Karpas-422 (cell line): ENCODE data around the gene LEFTY2. TPM values are rescaled to one million over a fixed set of nuclear protein-coding genes. Genes with fewer than 3 reads are reported as not detected.

Source experiments
- DNase-seq: peaks from one replicate; pipeline ENCODE4 v3.0.0-alpha.2; 2015
- H2AFZ ChIP-seq: fragments of 200-600 bp; sonication (generic); 2 replicates; pipeline ENCODE4 v1.6.1; 2014; ENCODE audit warnings: antibody characterized with exemption, low read length, mixed read lengths
- H3K27ac ChIP-seq: fragments of 200-600 bp; sonication (generic); 2 replicates; pipeline ENCODE4 v1.5.1; 2014; ENCODE audit warnings: mild to moderate bottlenecking, low read length, moderate library complexity
- H3K27me3 ChIP-seq: fragments of 200-600 bp; sonication (generic); 2 replicates; pipeline ENCODE4 v1.6.1; 2014; ENCODE audit warnings: low read length, mixed read lengths
- H3K36me3 ChIP-seq: fragments of 200-600 bp; sonication (generic); 2 replicates; pipeline ENCODE4 v1.6.1; 2014; ENCODE audit warnings: low read length, mixed read lengths; ENCODE audit not compliant: insufficient read depth
- H3K4me1 ChIP-seq: fragments of 200-600 bp; sonication (generic); 2 replicates; pipeline ENCODE4 v1.6.1; 2014; ENCODE audit warnings: mild to moderate bottlenecking, low read length, mixed read lengths
- H3K4me2 ChIP-seq: fragments of 200-600 bp; sonication (generic); 2 replicates; pipeline ENCODE4 v1.6.1; 2014; ENCODE audit warnings: low read length, low read depth, mild to moderate bottlenecking; ENCODE audit not compliant: poor library complexity, severe bottlenecking
- H3K4me3 ChIP-seq: fragments of 200-600 bp; sonication (generic); 2 replicates; pipeline ENCODE4 v1.5.1; 2014; ENCODE audit warnings: mild to moderate bottlenecking, antibody characterized with exemption, low read length, mixed read lengths
- H3K79me2 ChIP-seq: fragments of 200-600 bp; sonication (generic); 2 replicates; pipeline ENCODE4 v1.6.1; 2014; ENCODE audit warnings: mild to moderate bottlenecking, low read length, mixed read lengths
- H3K9ac ChIP-seq: fragments of 200-600 bp; sonication (generic); 2 replicates; pipeline ENCODE4 v1.6.0; 2014; ENCODE audit warnings: low read length
- H3K9me2 ChIP-seq: fragments of 200-600 bp; sonication (generic), shearing (Covaris generic); replicated peaks from 2 replicates; pipeline ENCODE4 v1.6.0; 2014; ENCODE audit warnings: mild to moderate bottlenecking, low read length, moderate library complexity; ENCODE audit not compliant: insufficient read depth
- H3K9me3 ChIP-seq: fragments of 300-700, 200-600 bp; sonication (generic); 2 replicates; pipeline ENCODE4 v1.6.1; 2014; ENCODE audit warnings: low read length, mixed read lengths
- H4K20me1 ChIP-seq: fragments of 200-600 bp; sonication (generic); 2 replicates; pipeline ENCODE4 v1.6.1; 2014; ENCODE audit warnings: mild to moderate bottlenecking, antibody characterized with exemption, low read length, low read depth; ENCODE audit not compliant: insufficient read depth
- total RNA-seq: library from RNA; depleted of rRNA; stranded (reverse); fragments of >200 nt; shearing (Covaris generic); gene quantifications from 2 replicates; pipeline ENCODE4 v1.2.3, GENCODE V29; 2014; ENCODE audit warnings: low replicate concordance

The LEFTY2 gene
- total RNA-seq, 1 experiment from 2014 or later: not detected

DNA sequence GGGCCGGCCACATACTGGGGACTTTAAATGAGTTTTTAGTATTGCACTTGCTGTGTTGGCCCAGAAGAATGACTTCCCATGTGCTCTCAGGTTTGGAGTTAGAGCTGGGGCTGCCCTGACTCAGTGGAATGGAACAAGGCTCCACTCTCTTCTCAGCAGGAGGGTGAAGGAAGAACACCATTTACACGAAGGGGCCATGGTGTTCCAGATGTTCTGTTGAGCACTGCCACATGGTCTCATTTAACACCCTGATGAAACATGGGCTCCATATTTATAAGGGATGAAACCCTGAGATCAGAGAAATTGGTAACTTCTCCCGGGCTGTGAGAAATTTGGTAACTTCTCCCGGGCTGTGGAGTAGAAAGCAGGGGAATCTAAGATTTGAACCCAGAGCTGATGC is 22.7 kb downstream of the LEFTY2 start:
- H2AFZ ChIP-seq: no peak overlapping the region
- H3K4me1 ChIP-seq: peaks cover 13% of the 10 kb centered on the region
- H3K27ac ChIP-seq: no peak overlapping the region
- no peaks in the 10 kb centered on the region for H3K9me3 ChIP-seq
- H3K4me3 ChIP-seq: no peak overlapping the region
- peaks cover 13% of the 10 kb centered on the region for H3K79me2 ChIP-seq
- no peak overlapping the region for H3K4me2 ChIP-seq
- no peaks in the 10 kb centered on the region for H3K9me2 ChIP-seq
- H4K20me1 ChIP-seq: no peaks in the 10 kb centered on the region
- H3K27me3 ChIP-seq: no peaks in the 10 kb centered on the region
- 0 out of 2 replicates have a peak, but pooled peaks cover 12% of the 10 kb centered on the region for H3K36me3 ChIP-seq
- H3K9ac ChIP-seq: no peak overlapping the region
- DNase-seq: no peak

DNA sequence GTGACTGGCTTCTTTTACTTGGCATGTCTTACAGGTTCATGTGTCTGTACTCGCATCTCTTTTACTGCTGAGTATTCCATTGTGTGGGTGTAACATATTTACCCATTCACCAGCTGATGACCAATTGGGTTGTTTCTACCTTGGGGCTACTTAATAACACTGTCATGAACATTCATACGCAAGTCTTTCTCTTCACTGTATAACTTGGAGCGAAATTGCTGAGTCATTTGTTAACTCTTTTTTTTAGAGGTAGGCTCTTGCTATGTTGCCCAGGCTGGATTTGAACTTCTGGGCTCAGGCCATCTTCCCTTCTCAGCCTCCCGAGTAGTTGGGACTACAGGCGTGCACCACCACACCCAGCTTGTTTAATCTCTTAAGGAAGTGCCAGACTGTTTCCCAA is 23.5 kb downstream of the LEFTY2 start:
- H3K27ac ChIP-seq: no peak overlapping the region
- 0 out of 2 replicates have a peak, but pooled peaks cover 10% of the 10 kb centered on the region for H3K36me3 ChIP-seq
- H3K4me2 ChIP-seq: no peak overlapping the region
- no peak overlapping the region for H3K9ac ChIP-seq
- H3K79me2 ChIP-seq: peaks cover 6% of the 10 kb centered on the region
- H4K20me1 ChIP-seq: no peaks in the 10 kb centered on the region
- H3K4me1 ChIP-seq: peaks cover 6% of the 10 kb centered on the region
- DNase-seq: no peak
- H3K9me2 ChIP-seq: no peaks in the 10 kb centered on the region
- no peaks in the 10 kb centered on the region for H3K27me3 ChIP-seq
- no peak overlapping the region for H2AFZ ChIP-seq
- no peak overlapping the region for H3K4me3 ChIP-seq
- H3K9me3 ChIP-seq: no peaks in the 10 kb centered on the region

DNA sequence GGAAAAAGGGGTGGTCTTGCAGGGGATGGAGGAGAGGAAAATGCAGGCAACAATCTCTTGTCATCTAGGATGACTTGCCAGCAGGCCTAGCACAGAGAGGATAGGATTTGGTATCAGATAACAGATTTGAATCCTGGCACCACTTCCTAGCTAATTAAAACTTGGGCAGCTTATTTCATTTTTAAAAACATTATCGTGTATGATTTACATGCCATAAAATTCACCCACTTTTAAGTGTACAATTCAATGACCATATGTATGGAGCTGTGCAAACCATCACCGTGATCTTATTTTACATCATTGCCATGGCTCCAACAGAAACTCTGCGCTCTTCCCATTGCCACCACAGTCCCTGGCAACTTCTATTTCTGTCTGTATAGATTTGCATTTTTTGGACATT is 23.9 kb downstream of the LEFTY2 start:
- no peak overlapping the region for H3K4me3 ChIP-seq
- no peak for DNase-seq
- H3K27ac ChIP-seq: no peak overlapping the region
- no peak overlapping the region for H3K9ac ChIP-seq
- peaks cover 3% of the 10 kb centered on the region for H3K4me1 ChIP-seq
- no peaks in the 10 kb centered on the region for H3K27me3 ChIP-seq
- no peaks in the 10 kb centered on the region for H3K9me2 ChIP-seq
- no peak overlapping the region for H2AFZ ChIP-seq
- H3K36me3 ChIP-seq: 0 out of 2 replicates have a peak, but pooled peaks cover 6% of the 10 kb centered on the region
- no peaks in the 10 kb centered on the region for H3K9me3 ChIP-seq
- peaks cover 2% of the 10 kb centered on the region for H3K79me2 ChIP-seq
- H3K4me2 ChIP-seq: no peak overlapping the region
- no peaks in the 10 kb centered on the region for H4K20me1 ChIP-seq

DNA sequence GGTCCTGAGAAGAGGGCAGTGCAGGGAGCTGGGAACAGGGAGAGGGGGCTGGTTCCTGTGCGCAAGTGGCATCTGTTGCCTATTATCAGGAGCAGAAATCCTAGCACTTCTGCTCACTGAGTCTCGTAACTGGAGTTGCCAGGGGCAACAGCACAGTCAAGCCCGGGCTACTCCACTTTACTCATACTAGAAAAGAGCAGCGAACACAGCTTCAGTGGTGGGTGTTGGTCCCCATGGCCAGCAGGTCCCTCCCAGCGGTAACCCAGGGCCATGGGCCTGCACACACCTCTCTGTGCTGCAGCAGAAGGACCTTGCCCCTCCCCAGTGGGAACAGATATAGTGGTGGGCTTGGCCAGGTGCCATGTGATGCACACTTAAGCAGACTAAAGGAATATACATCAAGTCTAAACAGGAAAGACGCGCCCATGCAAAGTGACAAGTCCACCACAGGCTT is 25.5 kb downstream of the LEFTY2 start:
- H3K4me3 ChIP-seq: no peak overlapping the region
- H3K27me3 ChIP-seq: no peaks in the 10 kb centered on the region
- peaks cover 3% of the 10 kb centered on the region for H3K4me1 ChIP-seq
- H2AFZ ChIP-seq: no peak overlapping the region
- H3K9me3 ChIP-seq: no peaks in the 10 kb centered on the region
- H3K4me2 ChIP-seq: no peak overlapping the region
- no peak overlapping the region for H3K9ac ChIP-seq
- 0 out of 2 replicates have a peak, but pooled peaks cover 3% of the 10 kb centered on the region for H3K36me3 ChIP-seq
- DNase-seq: no peak
- H3K27ac ChIP-seq: no peak overlapping the region
- no peaks in the 10 kb centered on the region for H3K79me2 ChIP-seq
- H4K20me1 ChIP-seq: no peaks in the 10 kb centered on the region
- no peaks in the 10 kb centered on the region for H3K9me2 ChIP-seq

DNA sequence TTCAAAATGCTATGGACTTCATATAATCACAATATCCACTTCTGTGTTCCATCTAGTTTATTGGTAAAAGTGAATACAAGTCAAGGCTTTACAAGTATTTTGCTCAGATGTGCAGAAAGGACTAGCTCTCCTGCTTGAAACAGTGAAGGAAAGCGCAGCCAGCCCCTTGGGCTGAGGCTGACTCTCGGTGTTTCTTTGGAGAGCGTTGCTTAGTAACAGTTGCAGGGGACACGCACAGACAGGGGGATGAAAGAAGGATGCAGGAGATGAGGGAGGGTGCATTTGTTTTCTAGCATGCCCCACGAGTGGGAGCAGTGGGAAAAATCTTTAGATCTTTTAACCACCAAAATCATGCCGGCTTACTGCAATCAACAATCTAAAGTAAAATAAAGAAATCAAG is 26.1 kb downstream of the LEFTY2 start:
- H3K79me2 ChIP-seq: no peaks in the 10 kb centered on the region
- DNase-seq: no peak

DNA sequence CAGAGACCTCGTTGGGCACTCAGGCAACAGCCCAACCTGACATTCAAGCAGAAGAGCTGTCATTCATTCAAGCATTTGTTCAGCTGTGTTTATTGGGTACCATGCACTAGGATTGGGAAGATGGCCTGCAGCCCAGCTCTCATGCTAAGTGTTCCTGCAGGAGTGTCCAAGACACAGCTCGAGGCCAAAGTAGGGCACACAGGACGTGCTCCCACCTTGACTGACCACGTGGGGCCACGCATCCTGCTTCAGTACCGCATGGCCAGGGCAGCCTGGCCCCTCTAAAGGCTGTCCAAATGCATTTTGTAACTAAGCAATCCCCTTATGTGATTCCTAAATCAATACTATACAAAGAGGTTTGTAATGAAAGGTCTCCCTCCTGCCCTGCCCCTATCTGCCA is 26.6 kb downstream of the LEFTY2 start:
- no peaks in the 10 kb centered on the region for H3K9me3 ChIP-seq
- H3K4me2 ChIP-seq: no peak overlapping the region
- H3K27me3 ChIP-seq: no peaks in the 10 kb centered on the region
- H3K27ac ChIP-seq: no peak overlapping the region
- no peak overlapping the region for H2AFZ ChIP-seq
- H3K9me2 ChIP-seq: no peaks in the 10 kb centered on the region
- no peaks in the 10 kb centered on the region for H4K20me1 ChIP-seq
- H3K4me3 ChIP-seq: no peak overlapping the region
- H3K4me1 ChIP-seq: no peaks in the 10 kb centered on the region
- no peak overlapping the region for H3K9ac ChIP-seq
- no peak for DNase-seq
- no peaks in the 10 kb centered on the region for H3K79me2 ChIP-seq
- no peaks in the 10 kb centered on the region for H3K36me3 ChIP-seq

More for the DNA sequence above, 26.1 kb downstream of the LEFTY2 start:
- H3K4me3 ChIP-seq: no peak overlapping the region
- H3K4me2 ChIP-seq: no peak overlapping the region
- H3K27ac ChIP-seq: no peak overlapping the region
- no peaks in the 10 kb centered on the region for H3K36me3 ChIP-seq
- H2AFZ ChIP-seq: no peak overlapping the region
- no peak overlapping the region for H3K9ac ChIP-seq
- peaks cover under 1% of the 10 kb centered on the region for H3K4me1 ChIP-seq
- H3K27me3 ChIP-seq: no peaks in the 10 kb centered on the region
- H3K9me2 ChIP-seq: no peaks in the 10 kb centered on the region
- H4K20me1 ChIP-seq: no peaks in the 10 kb centered on the region
- no peaks in the 10 kb centered on the region for H3K9me3 ChIP-seq

DNA sequence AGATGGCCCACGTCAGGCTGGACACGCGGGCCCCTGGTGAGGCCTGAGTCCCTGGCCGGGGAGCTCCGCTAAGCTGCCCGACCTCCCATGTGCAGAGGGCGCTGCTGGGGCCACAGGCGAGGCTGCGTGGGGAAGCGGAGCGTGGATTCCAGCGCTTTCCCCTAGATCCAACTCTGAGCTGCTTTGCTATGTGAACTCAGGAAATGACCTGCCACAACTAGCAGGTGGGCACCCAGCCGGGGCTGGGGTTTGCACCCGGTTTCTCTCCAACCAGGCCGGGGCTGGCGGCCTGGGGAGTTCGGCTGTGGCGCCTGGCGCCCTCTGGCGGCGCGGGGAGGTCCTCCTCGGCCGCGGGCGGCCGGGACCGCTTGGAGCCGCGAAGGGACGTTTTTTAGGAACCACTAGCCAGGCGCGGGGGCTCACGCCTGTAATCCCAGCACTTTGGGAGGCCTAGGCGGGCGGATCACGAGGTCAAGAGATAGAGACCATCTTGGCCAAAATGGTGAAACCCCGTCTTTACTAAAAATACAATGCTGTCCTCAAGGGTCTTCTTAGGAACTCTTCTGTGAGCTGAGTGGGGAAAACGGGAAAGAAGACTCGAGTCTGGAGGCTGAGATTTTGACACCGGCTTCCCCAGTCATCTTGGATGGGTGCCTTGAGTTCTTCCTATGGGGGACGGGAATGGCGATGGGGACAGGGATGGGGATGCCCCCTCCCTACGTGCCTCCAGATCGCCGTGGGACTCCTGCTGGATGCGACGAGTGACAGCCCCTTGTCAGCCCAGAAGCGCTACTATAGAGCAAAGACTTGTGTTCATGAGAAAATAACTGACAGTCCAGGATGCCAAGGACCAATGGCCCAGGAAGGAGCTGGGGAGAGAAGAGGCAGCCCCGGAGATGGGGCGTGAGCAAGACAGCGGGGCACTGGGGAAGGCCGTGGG is 29.6 kb downstream of the LEFTY2 start:
- Histone ChIP-seq H3K27me3 (no peaks in the 10 kb centered on the region), H4K20me1 (no peaks in the 10 kb centered on the region), H3K9ac (no peak overlapping the region), H3K4me2 (no peak overlapping the region), H3K4me1 (no peaks in the 10 kb centered on the region), H3K27ac (no peak overlapping the region), H3K9me3 (no peaks in the 10 kb centered on the region), H3K79me2 (no peaks in the 10 kb centered on the region), H3K9me2 (no peaks in the 10 kb centered on the region), H3K36me3 (no peaks in the 10 kb centered on the region), H3K4me3 (no peak overlapping the region), H2AFZ (no peak overlapping the region)
- no peak for DNase-seq

DNA sequence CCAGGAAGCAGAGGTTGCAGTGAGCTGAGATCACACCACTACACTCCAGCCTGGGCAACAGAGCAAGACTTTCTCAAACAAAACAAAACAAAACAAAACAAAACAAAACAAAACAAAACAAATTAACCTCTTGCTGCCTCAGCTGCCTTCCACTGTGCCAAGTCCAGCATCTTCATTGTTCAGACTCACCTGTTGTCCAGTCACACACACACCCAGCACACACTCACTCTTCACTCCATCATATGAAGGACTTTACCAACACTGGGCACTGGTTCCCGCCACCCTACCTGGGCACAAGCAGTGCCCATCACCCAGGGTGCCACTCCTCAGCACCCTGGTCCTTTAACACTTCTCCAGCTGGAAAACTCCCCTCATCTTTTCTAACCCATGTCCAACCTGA is 31.5 kb downstream of the LEFTY2 start:
- Histone ChIP-seq H3K4me3 (no peak overlapping the region), H3K9ac (no peak overlapping the region), H3K4me1 (no peaks in the 10 kb centered on the region), H3K27me3 (no peaks in the 10 kb centered on the region), H4K20me1 (no peaks in the 10 kb centered on the region), H3K36me3 (no peaks in the 10 kb centered on the region), H3K27ac (no peak overlapping the region), H3K9me3 (no peaks in the 10 kb centered on the region), H3K4me2 (no peak overlapping the region), H2AFZ (no peak overlapping the region), H3K9me2 (no peaks in the 10 kb centered on the region), H3K79me2 (no peaks in the 10 kb centered on the region)
- no peak for DNase-seq
